GM12878 (cell line): ENCODE measurements around the gene CRTC2.

Source experiments
- CBFB ChIP-seq: IDR thresholded peaks from 2 replicates; pipeline ENCODE4 v1.6.1; 2016; ENCODE audit warnings: antibody characterized with exemption, low read depth
- E2F8 ChIP-seq: fragments of 450-650 bp; IDR thresholded peaks from 2 replicates; pipeline ENCODE4 v1.6.1; 2018; ENCODE audit warnings: mild to moderate bottlenecking, low read depth, moderate library complexity; ENCODE audit not compliant: partially characterized antibody
- EZH2 ChIP-seq: IDR thresholded peaks from 2 replicates; pipeline ENCODE4 v1.6.1; 2012; ENCODE audit warnings: low read depth, mild to moderate bottlenecking, control low read depth, inconsistent platforms, low read length, borderline replicate concordance; ENCODE audit not compliant: control insufficient read depth
- FOS ChIP-seq: IDR thresholded peaks from 3 replicates; pipeline ENCODE4 v1.6.1; 2011; ENCODE audit warnings: borderline replicate concordance; ENCODE audit not compliant: insufficient read length; ENCODE audit errors: extremely low read depth
- POLR2A ChIP-seq: IDR thresholded peaks from 2 replicates; pipeline ENCODE4 v1.6.1; 2011; ENCODE audit warnings: low read depth, mild to moderate bottlenecking, low read length
- POLR2AphosphoS5 ChIP-seq: IDR thresholded peaks from 2 replicates; pipeline ENCODE4 v1.6.1; 2011; ENCODE audit warnings: mild to moderate bottlenecking, low read length, inconsistent platforms
- SIN3A ChIP-seq: IDR thresholded peaks from 2 replicates; pipeline ENCODE4 v1.6.1; 2012; ENCODE audit warnings: low read depth, low read length, improper control_type of control experiment
- SMC3 ChIP-seq: IDR thresholded peaks from 2 replicates; pipeline ENCODE4 v1.6.1; 2011; ENCODE audit warnings: low read length, improper control_type of control experiment, borderline replicate concordance
- SP1 ChIP-seq: IDR thresholded peaks from one replicate; pipeline ENCODE4 v1.6.1; 2011; ENCODE audit warnings: low read depth, low read length
- TF ChIP-seq, protein P1 (sequence below): IDR thresholded peaks from 2 replicates; pipeline ENCODE4 v1.6.1; 2012; ENCODE audit warnings: low read depth, low read length, improper control_type of control experiment
- TF ChIP-seq, protein P2 (sequence below), 3 experiments: IDR thresholded peaks in 2 of 3; conservative IDR thresholded peaks in 1 of 3; 2 replicates each; pipeline ENCODE4 v1.5.1; 2011; ENCODE audit warnings: low read depth in 3 of 3, low read length in 3 of 3, mild to moderate bottlenecking in 3 of 3, control low read depth in 2 of 3, moderate library complexity in 2 of 3, inconsistent platforms in 1 of 3, mixed read lengths in 1 of 3; ENCODE audit not compliant: control insufficient read depth in 2 of 3, insufficient read depth in 1 of 3; ENCODE audit errors: extremely low read depth in 1 of 3

GRCh38 chr1:153976819-153977249 is 18.4 kb upstream of the CRTC2 start:
- TF ChIP-seq EZH2 (no peak), SP1 (no peak), CBFB (no peak), FOS (no peak), SIN3A (no peak), SMC3 (no peak), E2F8 (no peak), POLR2AphosphoS5 (no peak), POLR2A (no peak)
- TF ChIP-seq, protein P1, sequence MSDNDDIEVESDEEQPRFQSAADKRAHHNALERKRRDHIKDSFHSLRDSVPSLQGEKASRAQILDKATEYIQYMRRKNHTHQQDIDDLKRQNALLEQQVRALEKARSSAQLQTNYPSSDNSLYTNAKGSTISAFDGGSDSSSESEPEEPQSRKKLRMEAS, result no peak
- TF ChIP-seq, protein P2, sequence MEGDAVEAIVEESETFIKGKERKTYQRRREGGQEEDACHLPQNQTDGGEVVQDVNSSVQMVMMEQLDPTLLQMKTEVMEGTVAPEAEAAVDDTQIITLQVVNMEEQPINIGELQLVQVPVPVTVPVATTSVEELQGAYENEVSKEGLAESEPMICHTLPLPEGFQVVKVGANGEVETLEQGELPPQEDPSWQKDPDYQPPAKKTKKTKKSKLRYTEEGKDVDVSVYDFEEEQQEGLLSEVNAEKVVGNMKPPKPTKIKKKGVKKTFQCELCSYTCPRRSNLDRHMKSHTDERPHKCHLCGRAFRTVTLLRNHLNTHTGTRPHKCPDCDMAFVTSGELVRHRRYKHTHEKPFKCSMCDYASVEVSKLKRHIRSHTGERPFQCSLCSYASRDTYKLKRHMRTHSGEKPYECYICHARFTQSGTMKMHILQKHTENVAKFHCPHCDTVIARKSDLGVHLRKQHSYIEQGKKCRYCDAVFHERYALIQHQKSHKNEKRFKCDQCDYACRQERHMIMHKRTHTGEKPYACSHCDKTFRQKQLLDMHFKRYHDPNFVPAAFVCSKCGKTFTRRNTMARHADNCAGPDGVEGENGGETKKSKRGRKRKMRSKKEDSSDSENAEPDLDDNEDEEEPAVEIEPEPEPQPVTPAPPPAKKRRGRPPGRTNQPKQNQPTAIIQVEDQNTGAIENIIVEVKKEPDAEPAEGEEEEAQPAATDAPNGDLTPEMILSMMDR (IDR thresholded peaks at IDR 0.05 in 2 of 3, conservative IDR thresholded peaks at IDR 0.05 in 1 of 3; ENCODE audit: control insufficient read depth in 2 of 3, extremely low read depth in 1 of 3, insufficient read depth in 1 of 3, low read depth in 3 of 3, low read length in 3 of 3), result no peak
